Subcutaneous adipose tissue (tissue), 4 donors: ENCODE data around the gene G6PC3. TPM values are rescaled to one million over a fixed set of nuclear protein-coding genes. Genes with fewer than 3 reads are reported as not detected.

ENCODE experiments used
- total RNA-seq, 4 donors: library from RNA; depleted of rRNA; stranded (reverse); fragments of >200 nt; gene quantifications; one replicate each; pipeline ENCODE4 v1.1.0, GENCODE V29; 2016
- TF ChIP-seq, protein P1 (sequence below): fragments of 450-650 bp; IDR thresholded peaks from one replicate; pipeline ENCODE4 v1.5.1; 2016; ENCODE audit warnings: low read depth, mild to moderate bottlenecking, control low read depth, antibody characterized with exemption, moderate library complexity

The G6PC3 gene
- total RNA-seq, 4 donors from 2014 or later: 30.6 to 39.9 (median 35.7) TPM

DNA sequence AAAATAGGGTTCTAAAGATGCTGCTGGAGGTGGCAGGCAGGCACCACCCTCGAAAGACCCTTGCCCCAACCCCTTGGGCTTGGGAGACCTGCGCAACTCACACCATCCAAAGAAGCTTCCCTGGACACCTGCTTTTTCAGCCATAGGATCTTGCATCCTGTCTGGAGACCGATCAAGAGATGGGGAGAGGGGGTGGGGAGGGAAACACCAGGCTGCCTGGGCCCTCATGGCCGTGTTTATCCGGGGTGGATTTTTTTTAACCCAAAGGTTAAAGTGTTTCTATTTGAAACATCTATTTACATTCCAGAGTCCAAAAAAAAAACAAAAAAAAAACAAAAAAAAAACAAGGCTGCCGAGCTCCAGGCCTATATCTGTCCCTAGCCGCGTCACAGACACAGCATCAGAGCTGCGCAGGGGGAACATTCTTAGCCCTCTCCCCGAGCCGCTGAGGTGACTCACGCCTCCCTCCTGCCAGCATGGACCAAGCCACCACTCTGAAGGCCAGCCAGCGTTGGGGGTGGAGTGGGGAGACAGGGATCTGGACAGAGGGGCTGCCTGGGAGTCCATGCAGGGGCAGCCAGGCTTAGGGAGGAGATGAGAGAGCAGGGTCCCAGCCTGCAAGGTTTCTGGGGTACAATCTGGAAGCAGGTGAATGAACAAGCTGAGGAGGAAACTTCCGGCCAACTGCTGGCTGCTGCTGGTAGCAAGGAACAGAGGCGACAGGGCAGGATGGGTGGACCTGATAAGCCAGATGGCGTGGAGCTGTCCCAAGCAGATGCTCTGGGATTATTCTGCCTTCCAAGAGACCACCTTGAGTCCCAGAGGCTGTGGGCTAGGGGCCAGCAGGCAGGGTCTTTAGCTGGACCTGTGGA, 38.1 kb downstream of the G6PC3 start:
- TF ChIP-seq, protein P1, sequence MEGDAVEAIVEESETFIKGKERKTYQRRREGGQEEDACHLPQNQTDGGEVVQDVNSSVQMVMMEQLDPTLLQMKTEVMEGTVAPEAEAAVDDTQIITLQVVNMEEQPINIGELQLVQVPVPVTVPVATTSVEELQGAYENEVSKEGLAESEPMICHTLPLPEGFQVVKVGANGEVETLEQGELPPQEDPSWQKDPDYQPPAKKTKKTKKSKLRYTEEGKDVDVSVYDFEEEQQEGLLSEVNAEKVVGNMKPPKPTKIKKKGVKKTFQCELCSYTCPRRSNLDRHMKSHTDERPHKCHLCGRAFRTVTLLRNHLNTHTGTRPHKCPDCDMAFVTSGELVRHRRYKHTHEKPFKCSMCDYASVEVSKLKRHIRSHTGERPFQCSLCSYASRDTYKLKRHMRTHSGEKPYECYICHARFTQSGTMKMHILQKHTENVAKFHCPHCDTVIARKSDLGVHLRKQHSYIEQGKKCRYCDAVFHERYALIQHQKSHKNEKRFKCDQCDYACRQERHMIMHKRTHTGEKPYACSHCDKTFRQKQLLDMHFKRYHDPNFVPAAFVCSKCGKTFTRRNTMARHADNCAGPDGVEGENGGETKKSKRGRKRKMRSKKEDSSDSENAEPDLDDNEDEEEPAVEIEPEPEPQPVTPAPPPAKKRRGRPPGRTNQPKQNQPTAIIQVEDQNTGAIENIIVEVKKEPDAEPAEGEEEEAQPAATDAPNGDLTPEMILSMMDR: no peak

DNA sequence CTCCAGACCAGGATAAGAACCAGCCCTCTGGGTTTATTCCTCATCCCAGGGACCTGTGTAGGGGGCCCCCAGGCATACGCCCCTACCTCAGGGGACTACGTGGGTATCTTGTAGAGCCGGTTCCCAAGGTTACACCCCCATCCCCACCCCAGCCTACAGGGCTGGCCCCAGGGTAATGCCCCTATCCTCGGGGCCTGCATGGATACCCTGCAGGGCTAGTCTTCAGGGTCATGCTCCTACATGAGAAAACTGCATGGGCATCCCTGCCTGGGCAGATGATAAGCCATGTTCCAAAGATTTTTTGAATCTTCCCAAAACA, 38.7 kb downstream of the G6PC3 start:
- TF ChIP-seq, protein P1: no peak

DNA sequence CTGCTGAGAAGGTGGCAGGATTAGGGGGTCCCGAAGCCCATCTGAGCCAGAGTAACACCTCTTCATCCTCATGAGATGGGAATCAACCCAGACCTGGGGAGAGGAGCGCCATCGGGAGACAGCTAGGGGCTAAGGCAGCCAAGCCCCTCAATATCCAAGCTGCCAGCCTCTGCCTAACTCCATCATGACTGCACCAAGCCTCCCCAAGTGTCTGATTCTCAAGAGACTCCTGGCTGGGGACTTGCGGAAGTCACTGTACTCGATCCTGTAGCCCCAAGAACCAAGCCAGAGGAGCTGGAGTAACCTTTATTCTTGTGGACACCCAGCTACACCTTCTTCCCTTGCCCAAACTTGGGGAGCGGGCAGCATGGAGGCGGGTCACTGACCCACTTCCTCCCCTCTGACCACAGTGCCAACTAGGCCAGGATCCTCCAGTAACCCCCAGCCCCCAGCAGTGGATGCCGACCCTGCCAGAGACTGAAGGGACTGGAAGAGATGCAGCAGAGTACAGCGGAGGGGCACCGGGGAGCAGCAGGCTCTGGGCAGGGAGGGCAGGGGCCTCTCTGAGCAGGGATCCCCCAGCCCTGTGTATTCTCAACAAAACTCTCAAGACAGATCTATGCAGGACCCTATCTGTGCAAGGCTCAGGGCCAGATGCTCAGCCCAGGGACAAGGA, 39.6 kb downstream of the G6PC3 start:
- TF ChIP-seq, protein P1: no peak

DNA sequence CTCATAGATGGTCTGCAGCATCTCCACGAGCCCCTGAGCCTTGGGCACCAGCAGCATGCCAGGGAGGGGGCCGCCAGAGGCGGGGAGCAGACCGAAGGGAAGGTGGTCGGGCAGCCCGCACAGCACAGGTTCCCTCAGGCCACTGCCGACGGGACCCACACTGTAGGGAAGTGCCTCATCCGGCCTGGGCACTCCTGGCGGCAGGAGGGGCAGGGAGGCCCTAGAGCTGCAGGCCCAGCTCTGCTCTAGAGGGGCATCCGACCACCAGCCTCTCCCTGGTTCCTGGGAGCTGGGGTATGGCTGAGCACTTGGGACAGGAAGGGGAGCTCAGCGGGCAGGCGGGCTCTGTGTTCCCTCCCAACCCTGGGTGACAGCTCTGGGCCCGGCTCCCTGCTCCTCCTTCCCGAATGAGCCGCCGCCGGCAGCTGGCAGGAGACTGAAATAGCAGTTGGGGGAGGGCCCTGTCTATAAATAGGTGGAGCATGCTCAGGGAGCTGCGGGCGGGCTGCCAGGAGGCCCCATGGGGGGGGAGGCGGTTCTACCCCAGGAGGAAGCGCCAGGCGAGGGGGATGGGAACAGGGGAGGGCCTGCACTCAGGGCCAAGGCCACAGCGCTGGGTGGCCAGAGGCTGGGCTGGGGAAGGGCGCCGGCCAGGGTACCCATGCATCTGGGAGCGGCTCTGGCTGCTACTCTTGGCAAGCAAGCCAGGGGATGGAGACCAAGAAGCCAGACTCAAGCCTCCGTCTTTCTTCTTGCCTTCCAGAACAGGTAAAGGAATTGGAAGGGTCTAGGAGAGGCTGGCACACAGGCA, 40.5 kb downstream of the G6PC3 start:
- TF ChIP-seq, protein P1: no peak

DNA sequence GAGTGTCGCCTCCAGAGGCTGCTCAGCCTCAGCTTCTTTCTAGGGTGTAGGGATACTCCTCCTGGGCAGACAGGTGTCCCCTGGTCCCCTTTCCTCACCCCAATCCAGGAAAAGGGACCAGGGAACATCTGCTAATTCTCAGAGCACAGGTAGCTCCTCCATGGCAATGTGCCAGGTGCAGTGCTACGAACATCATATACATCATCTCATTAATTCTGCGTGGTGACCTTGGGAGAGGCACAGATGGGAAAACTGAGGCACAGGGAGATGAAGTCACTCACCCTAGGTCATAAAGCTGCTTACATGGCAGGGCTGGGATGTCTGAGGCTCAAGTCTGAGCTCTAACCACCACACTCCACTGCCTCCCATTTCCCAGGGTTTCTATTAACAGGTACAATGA, 41.2 kb downstream of the G6PC3 start:
- TF ChIP-seq, protein P1: no peak

DNA sequence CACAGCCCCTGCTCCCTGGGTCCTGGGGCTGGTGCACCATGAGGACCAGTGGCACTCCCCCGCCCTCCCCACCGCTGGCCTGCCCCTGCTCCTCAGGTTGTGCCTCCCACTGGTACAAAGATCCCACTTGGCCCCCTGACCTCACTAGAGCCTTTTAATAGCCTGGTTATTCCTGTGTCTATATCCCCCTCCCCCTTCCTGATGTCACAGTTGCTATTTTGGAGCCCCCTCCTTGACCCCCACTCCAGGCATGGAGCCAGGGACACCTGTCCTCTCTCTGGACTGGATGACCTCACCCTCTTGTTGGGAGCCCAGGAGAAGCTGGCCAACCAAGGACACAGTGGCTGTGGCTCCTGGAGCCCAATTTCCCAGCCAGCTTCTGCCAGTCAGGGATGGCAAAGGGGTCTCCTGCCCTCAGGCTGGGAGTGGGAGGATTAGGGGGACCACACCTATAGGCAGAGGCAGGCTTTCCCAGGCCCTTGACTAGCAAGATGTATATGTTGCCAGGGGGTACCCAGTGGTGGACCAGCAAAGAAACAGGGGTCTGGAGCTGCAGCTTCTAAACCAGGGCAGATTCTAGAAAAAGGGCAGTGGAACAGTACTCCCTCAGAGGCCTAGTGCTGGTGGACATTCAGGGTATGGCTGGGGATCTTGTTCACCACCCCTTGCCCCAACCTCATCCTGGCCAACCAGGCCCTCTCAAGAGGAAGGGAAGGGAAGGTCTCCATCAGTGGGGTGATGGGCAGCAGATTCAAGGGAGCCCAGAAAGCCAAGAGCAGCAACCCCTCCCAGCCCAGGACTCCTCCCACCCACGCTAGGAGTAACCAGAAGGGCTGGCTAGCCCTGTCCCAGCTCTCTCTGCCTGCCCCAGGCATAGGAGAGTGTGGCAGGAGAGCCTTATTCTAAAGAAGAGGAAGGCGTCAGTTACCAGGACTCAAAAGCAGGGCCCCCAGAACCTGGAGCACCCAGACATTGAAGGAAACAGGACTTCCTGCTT, 42.0 kb downstream of the G6PC3 start:
- TF ChIP-seq, protein P1: no peak
